Measurements from ENCODE around the gene UBA5.

- TF ChIP-seq, protein P1, sequence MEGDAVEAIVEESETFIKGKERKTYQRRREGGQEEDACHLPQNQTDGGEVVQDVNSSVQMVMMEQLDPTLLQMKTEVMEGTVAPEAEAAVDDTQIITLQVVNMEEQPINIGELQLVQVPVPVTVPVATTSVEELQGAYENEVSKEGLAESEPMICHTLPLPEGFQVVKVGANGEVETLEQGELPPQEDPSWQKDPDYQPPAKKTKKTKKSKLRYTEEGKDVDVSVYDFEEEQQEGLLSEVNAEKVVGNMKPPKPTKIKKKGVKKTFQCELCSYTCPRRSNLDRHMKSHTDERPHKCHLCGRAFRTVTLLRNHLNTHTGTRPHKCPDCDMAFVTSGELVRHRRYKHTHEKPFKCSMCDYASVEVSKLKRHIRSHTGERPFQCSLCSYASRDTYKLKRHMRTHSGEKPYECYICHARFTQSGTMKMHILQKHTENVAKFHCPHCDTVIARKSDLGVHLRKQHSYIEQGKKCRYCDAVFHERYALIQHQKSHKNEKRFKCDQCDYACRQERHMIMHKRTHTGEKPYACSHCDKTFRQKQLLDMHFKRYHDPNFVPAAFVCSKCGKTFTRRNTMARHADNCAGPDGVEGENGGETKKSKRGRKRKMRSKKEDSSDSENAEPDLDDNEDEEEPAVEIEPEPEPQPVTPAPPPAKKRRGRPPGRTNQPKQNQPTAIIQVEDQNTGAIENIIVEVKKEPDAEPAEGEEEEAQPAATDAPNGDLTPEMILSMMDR (optimal IDR thresholded peaks at IDR 0.05 in 1 of 3, IDR thresholded peaks at IDR 0.05 in 1 of 3, conservative IDR thresholded peaks at IDR 0.05 in 1 of 3; ENCODE audit: extremely low read depth in 1 of 3, insufficient read depth in 2 of 3, low read length in 3 of 3): no peak
- no peak for TF ChIP-seq EZH2 (IDR thresholded peaks at IDR 0.05; ENCODE audit: low read length)
Measured at GRCh38 chr3:132657869-132658747, 2.0 kb upstream of the UBA5 start.

Data from keratinocyte (primary cell).